ENCODE data around the gene TTLL1. TPM values are rescaled to one million over a fixed set of nuclear protein-coding genes. Genes with fewer than 3 reads are reported as not detected.

TTLL1 gene
- total and polyA plus RNA-seq, 2 experiments from 2014 or later = 5.5 to 6.8 TPM

GRCh38 chr22:43042101-43042780, 47.0 kb downstream of the TTLL1 start:
- Histone ChIP-seq H3K9me2 (ENCODE audit: insufficient read depth) (no peaks in the 10 kb centered on the region), H2AFZ (no peak overlapping the region), H3K27ac (ENCODE audit: low read depth) (no peak overlapping the region), H3K4me3 (no peak overlapping the region), H4K20me1 (replicated peaks; ENCODE audit: insufficient read depth) (no peaks in the 10 kb centered on the region), H3F3A (replicated peaks; ENCODE audit: low read depth) (no peaks in the 10 kb centered on the region), H3K27me3 (ENCODE audit: insufficient read depth) (no peaks in the 10 kb centered on the region), H3K4me1 (ENCODE audit: insufficient read depth) (no peaks in the 10 kb centered on the region), H3K4me2 (no peak overlapping the region), H3K79me2 (replicated peaks; ENCODE audit: insufficient read depth) (no peaks in the 10 kb centered on the region), H3K36me3 (ENCODE audit: insufficient read depth) (no peaks in the 10 kb centered on the region)
- H3K27ac Mint-ChIP-seq = no peak overlapping the region
- H3K4me1 Mint-ChIP-seq = peaks cover 3% of the 10 kb centered on the region; the same call in 2 of the 3 replicates
- ATAC-seq (no peak), DNase-seq (ENCODE audit: low spot score) (no peak)
- no peaks in the 10 kb centered on the region for H3K36me3 Mint-ChIP-seq (ENCODE audit: low read depth)
- no peak for TF ChIP-seq ZNF331 (CRISPR knock-in tag; IDR thresholded peaks at IDR 0.05; ENCODE audit: low read depth)
- no peak for TF ChIP-seq ZNF114 (CRISPR knock-in tag; IDR thresholded peaks at IDR 0.05)
- TF ChIP-seq EZH2 (IDR thresholded peaks at IDR 0.05; ENCODE audit: low read depth, unreplicated experiment) = no peak
- TF ChIP-seq, protein P1, sequence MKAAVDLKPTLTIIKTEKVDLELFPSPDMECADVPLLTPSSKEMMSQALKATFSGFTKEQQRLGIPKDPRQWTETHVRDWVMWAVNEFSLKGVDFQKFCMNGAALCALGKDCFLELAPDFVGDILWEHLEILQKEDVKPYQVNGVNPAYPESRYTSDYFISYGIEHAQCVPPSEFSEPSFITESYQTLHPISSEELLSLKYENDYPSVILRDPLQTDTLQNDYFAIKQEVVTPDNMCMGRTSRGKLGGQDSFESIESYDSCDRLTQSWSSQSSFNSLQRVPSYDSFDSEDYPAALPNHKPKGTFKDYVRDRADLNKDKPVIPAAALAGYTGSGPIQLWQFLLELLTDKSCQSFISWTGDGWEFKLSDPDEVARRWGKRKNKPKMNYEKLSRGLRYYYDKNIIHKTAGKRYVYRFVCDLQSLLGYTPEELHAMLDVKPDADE (IDR thresholded peaks at IDR 0.05) = no peak
- no peak for TF ChIP-seq JUNB (IDR thresholded peaks at IDR 0.05; ENCODE audit: unreplicated experiment)
- no peak for TF ChIP-seq REST (IDR thresholded peaks at IDR 0.05; ENCODE audit: unreplicated experiment)
- no peak for TF ChIP-seq STAT1 (IDR thresholded peaks at IDR 0.05; ENCODE audit: unreplicated experiment)
- TF ChIP-seq, protein P2, sequence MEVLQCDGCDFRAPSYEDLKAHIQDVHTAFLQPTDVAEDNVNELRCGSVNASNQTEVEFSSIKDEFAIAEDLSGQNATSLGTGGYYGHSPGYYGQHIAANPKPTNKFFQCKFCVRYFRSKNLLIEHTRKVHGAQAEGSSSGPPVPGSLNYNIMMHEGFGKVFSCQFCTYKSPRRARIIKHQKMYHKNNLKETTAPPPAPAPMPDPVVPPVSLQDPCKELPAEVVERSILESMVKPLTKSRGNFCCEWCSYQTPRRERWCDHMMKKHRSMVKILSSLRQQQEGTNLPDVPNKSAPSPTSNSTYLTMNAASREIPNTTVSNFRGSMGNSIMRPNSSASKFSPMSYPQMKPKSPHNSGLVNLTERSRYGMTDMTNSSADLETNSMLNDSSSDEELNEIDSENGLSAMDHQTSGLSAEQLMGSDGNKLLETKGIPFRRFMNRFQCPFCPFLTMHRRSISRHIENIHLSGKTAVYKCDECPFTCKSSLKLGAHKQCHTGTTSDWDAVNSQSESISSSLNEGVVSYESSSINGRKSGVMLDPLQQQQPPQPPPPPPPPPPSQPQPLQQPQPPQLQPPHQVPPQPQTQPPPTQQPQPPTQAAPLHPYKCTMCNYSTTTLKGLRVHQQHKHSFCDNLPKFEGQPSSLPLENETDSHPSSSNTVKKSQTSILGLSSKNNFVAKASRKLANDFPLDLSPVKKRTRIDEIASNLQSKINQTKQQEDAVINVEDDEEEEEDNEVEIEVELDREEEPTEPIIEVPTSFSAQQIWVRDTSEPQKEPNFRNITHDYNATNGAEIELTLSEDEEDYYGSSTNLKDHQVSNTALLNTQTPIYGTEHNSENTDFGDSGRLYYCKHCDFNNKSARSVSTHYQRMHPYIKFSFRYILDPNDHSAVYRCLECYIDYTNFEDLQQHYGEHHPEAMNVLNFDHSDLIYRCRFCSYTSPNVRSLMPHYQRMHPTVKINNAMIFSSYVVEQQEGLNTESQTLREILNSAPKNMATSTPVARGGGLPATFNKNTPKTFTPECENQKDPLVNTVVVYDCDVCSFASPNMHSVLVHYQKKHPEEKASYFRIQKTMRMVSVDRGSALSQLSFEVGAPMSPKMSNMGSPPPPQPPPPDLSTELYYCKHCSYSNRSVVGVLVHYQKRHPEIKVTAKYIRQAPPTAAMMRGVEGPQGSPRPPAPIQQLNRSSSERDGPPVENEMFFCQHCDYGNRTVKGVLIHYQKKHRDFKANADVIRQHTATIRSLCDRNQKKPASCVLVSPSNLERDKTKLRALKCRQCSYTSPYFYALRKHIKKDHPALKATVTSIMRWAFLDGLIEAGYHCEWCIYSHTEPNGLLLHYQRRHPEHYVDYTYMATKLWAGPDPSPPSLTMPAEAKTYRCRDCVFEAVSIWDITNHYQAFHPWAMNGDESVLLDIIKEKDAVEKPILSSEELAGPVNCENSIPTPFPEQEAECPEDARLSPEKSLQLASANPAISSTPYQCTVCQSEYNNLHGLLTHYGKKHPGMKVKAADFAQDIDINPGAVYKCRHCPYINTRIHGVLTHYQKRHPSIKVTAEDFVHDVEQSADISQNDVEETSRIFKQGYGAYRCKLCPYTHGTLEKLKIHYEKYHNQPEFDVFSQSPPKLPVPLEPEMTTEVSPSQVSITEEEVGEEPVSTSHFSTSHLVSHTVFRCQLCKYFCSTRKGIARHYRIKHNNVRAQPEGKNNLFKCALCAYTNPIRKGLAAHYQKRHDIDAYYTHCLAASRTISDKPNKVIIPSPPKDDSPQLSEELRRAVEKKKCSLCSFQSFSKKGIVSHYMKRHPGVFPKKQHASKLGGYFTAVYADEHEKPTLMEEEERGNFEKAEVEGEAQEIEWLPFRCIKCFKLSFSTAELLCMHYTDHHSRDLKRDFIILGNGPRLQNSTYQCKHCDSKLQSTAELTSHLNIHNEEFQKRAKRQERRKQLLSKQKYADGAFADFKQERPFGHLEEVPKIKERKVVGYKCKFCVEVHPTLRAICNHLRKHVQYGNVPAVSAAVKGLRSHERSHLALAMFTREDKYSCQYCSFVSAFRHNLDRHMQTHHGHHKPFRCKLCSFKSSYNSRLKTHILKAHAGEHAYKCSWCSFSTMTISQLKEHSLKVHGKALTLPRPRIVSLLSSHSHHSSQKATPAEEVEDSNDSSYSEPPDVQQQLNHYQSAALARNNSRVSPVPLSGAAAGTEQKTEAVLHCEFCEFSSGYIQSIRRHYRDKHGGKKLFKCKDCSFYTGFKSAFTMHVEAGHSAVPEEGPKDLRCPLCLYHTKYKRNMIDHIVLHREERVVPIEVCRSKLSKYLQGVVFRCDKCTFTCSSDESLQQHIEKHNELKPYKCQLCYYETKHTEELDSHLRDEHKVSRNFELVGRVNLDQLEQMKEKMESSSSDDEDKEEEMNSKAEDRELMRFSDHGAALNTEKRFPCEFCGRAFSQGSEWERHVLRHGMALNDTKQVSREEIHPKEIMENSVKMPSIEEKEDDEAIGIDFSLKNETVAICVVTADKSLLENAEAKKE (CRISPR knock-in tag; IDR thresholded peaks at IDR 0.05) = no peak
- no peak for TF ChIP-seq EZH2phosphoT487 (IDR thresholded peaks at IDR 0.05; ENCODE audit: unreplicated experiment)
- TF ChIP-seq CREB1 (CRISPR knock-in tag; IDR thresholded peaks at IDR 0.05; ENCODE audit: low read depth) = no peak
- TF ChIP-seq NANOG (IDR thresholded peaks at IDR 0.05; ENCODE audit: borderline replicate concordance) = no peak
- no peak for TF ChIP-seq POLR2AphosphoS5 (IDR thresholded peaks at IDR 0.05; ENCODE audit: low read depth)
- TF ChIP-seq, protein P3, sequence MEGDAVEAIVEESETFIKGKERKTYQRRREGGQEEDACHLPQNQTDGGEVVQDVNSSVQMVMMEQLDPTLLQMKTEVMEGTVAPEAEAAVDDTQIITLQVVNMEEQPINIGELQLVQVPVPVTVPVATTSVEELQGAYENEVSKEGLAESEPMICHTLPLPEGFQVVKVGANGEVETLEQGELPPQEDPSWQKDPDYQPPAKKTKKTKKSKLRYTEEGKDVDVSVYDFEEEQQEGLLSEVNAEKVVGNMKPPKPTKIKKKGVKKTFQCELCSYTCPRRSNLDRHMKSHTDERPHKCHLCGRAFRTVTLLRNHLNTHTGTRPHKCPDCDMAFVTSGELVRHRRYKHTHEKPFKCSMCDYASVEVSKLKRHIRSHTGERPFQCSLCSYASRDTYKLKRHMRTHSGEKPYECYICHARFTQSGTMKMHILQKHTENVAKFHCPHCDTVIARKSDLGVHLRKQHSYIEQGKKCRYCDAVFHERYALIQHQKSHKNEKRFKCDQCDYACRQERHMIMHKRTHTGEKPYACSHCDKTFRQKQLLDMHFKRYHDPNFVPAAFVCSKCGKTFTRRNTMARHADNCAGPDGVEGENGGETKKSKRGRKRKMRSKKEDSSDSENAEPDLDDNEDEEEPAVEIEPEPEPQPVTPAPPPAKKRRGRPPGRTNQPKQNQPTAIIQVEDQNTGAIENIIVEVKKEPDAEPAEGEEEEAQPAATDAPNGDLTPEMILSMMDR (conservative IDR thresholded peaks at IDR 0.05; ENCODE audit: low read depth in 2 of 2) = no peak
- peaks cover 5% of the 10 kb centered on the region for H3K27me3 Mint-ChIP-seq (ENCODE audit: insufficient read depth, low read depth, poor library complexity)
- H3K4me3 Mint-ChIP-seq = no peak overlapping the region
- H3K9me3 Mint-ChIP-seq = no peaks in the 10 kb centered on the region

All from GM23338 (cell line).